OCI-LY7 (cell line): ENCODE data around the gene AGTRAP.

Experiments
- EZH2phosphoT487 ChIP-seq: fragments of 200-600 bp; sonication (generic); IDR thresholded peaks from 2 replicates; pipeline ENCODE4 v1.6.1; 2018; ENCODE audit warnings: low read depth, borderline replicate concordance, mild to moderate bottlenecking, mixed run types, antibody characterized with exemption, low read length, moderate library complexity, mixed read lengths
- TF ChIP-seq, protein P1 (sequence below): fragments of 200-600 bp; sonication (generic); conservative IDR thresholded peaks from 2 replicates; pipeline ENCODE4 v1.5.1; 2014; ENCODE audit warnings: mild to moderate bottlenecking, antibody characterized with exemption, low read length, moderate library complexity, mixed read lengths

DNA sequence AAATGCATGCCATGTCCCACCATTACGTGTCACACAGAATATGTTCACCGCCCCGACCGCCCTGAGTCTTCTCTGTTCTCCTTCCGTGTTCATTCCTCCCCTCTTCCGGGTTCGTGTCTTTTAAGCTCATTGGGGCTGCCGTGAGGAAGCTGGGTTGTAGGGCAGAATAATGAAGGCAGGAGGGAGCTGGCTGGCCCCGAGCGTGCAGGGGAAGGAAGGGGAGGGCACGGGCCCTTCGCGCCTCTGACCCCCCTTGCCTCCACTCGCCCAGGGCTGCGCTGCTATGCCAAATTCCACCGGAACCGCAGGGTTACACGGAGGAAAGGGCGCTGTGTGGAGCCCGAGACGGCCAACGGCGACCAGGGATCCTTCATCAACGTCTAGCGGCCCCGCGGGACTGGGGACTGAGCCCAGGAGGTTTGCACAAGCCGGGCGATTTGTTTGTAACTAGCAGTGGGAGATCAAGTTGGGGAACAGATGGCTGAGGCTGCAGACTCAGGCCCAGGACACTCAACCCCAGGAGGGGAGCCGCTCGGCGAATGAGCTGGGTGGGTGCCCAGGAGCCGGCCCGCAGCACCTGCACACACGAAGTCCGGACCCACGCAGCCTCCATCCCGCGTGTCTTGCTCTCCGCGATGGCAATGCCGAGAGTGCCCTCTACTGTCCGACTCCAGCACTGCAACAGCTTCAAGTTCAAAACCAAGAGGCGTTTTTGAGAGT is 16.5 kb upstream of the AGTRAP start:
- TF ChIP-seq, protein P1, sequence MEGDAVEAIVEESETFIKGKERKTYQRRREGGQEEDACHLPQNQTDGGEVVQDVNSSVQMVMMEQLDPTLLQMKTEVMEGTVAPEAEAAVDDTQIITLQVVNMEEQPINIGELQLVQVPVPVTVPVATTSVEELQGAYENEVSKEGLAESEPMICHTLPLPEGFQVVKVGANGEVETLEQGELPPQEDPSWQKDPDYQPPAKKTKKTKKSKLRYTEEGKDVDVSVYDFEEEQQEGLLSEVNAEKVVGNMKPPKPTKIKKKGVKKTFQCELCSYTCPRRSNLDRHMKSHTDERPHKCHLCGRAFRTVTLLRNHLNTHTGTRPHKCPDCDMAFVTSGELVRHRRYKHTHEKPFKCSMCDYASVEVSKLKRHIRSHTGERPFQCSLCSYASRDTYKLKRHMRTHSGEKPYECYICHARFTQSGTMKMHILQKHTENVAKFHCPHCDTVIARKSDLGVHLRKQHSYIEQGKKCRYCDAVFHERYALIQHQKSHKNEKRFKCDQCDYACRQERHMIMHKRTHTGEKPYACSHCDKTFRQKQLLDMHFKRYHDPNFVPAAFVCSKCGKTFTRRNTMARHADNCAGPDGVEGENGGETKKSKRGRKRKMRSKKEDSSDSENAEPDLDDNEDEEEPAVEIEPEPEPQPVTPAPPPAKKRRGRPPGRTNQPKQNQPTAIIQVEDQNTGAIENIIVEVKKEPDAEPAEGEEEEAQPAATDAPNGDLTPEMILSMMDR = peak; percentile 100
- TF ChIP-seq EZH2phosphoT487 = no peak
